Measurements from ENCODE around the gene LOXL1.

The LOXL1 gene

GRCh38 chr15:73905225-73905827 is 20.9 kb upstream of the LOXL1 start:
- TF ChIP-seq NFIC (IDR thresholded peaks at IDR 0.05), result no peak
- no peak for TF ChIP-seq YY1 (IDR thresholded peaks at IDR 0.05; ENCODE audit: low read depth)
- no peak for TF ChIP-seq TAF1 (IDR thresholded peaks at IDR 0.05; ENCODE audit: low read depth)
- TF ChIP-seq CEBPB (IDR thresholded peaks at IDR 0.05), result no peak
- no peak for TF ChIP-seq USF1 (IDR thresholded peaks at IDR 0.05)
- TF ChIP-seq MAX (IDR thresholded peaks at IDR 0.05), result no peak
- TF ChIP-seq EP300 (IDR thresholded peaks at IDR 0.05; ENCODE audit: borderline replicate concordance), result no peak
- no peak for TF ChIP-seq CREB1 (IDR thresholded peaks at IDR 0.05; ENCODE audit: low read depth)
- TF ChIP-seq RAD21 (IDR thresholded peaks at IDR 0.05; ENCODE audit: low read depth), result no peak

GRCh38 chr15:73906346-73907034 is 19.8 kb upstream of the LOXL1 start:
- TF ChIP-seq CREB1 (IDR thresholded peaks at IDR 0.05; ENCODE audit: low read depth), result no peak
- TF ChIP-seq TCF12 (IDR thresholded peaks at IDR 0.05; ENCODE audit: low read depth), result no peak
- no peak for TF ChIP-seq ZBTB7A (IDR thresholded peaks at IDR 0.05; ENCODE audit: low read depth)
- no peak for TF ChIP-seq TEAD4 (IDR thresholded peaks at IDR 0.05)

GRCh38 chr15:73907035-73907408 is 19.2 kb upstream of the LOXL1 start:
- no peak for TF ChIP-seq NFIC (IDR thresholded peaks at IDR 0.05)
- TF ChIP-seq ZBTB7A (IDR thresholded peaks at IDR 0.05; ENCODE audit: low read depth), result no peak
- TF ChIP-seq EGR1 (IDR thresholded peaks at IDR 0.05), result no peak
- TF ChIP-seq TCF12 (IDR thresholded peaks at IDR 0.05; ENCODE audit: low read depth), result no peak
- TF ChIP-seq CEBPB (IDR thresholded peaks at IDR 0.05), result no peak
- no peak for TF ChIP-seq TAF1 (IDR thresholded peaks at IDR 0.05; ENCODE audit: low read depth)
- TF ChIP-seq MAX (IDR thresholded peaks at IDR 0.05), result no peak
- TF ChIP-seq CREB1 (IDR thresholded peaks at IDR 0.05; ENCODE audit: low read depth), result no peak
- no peak for TF ChIP-seq EP300 (IDR thresholded peaks at IDR 0.05; ENCODE audit: borderline replicate concordance)
- TF ChIP-seq REST (IDR thresholded peaks at IDR 0.05; ENCODE audit: low read depth), result no peak
- TF ChIP-seq FOXM1 (IDR thresholded peaks at IDR 0.05; ENCODE audit: borderline replicate concordance, low read depth), result no peak
- TF ChIP-seq USF1 (IDR thresholded peaks at IDR 0.05), result no peak
- no peak for TF ChIP-seq YY1 (IDR thresholded peaks at IDR 0.05; ENCODE audit: low read depth)
- TF ChIP-seq TEAD4 (IDR thresholded peaks at IDR 0.05), result no peak
- no peak for TF ChIP-seq RAD21 (IDR thresholded peaks at IDR 0.05; ENCODE audit: low read depth)

GRCh38 chr15:73908030-73908821 is 18.0 kb upstream of the LOXL1 start:
- TF ChIP-seq TEAD4 (IDR thresholded peaks at IDR 0.05) (no peak), RAD21 (IDR thresholded peaks at IDR 0.05; ENCODE audit: low read depth) (peak; percentile 89), NFIC (IDR thresholded peaks at IDR 0.05) (no peak)

- TF ChIP-seq NFIC (IDR thresholded peaks at IDR 0.05), result no peak
- no peak for TF ChIP-seq TEAD4 (IDR thresholded peaks at IDR 0.05)
- TF ChIP-seq REST (IDR thresholded peaks at IDR 0.05; ENCODE audit: low read depth), result no peak
- no peak for TF ChIP-seq CEBPB (IDR thresholded peaks at IDR 0.05)
- no peak for TF ChIP-seq EP300 (IDR thresholded peaks at IDR 0.05; ENCODE audit: borderline replicate concordance)
- TF ChIP-seq CREB1 (IDR thresholded peaks at IDR 0.05; ENCODE audit: low read depth), result no peak
- TF ChIP-seq FOXM1 (IDR thresholded peaks at IDR 0.05; ENCODE audit: borderline replicate concordance, low read depth), result no peak
- TF ChIP-seq YY1 (IDR thresholded peaks at IDR 0.05; ENCODE audit: low read depth), result no peak
- TF ChIP-seq MAX (IDR thresholded peaks at IDR 0.05), result no peak
- TF ChIP-seq RAD21 (IDR thresholded peaks at IDR 0.05; ENCODE audit: low read depth), result no peak
- TF ChIP-seq TAF1 (IDR thresholded peaks at IDR 0.05; ENCODE audit: low read depth), result no peak
- no peak for TF ChIP-seq USF1 (IDR thresholded peaks at IDR 0.05)
Observed at GRCh38 chr15:73908822-73909122, 17.5 kb upstream of the LOXL1 start.
